ENCODE data around the gene APBB2.
A peak's percentile ranks its signal among the peaks of the same experiment; 100 is the strongest.

Gene APBB2

DNA sequence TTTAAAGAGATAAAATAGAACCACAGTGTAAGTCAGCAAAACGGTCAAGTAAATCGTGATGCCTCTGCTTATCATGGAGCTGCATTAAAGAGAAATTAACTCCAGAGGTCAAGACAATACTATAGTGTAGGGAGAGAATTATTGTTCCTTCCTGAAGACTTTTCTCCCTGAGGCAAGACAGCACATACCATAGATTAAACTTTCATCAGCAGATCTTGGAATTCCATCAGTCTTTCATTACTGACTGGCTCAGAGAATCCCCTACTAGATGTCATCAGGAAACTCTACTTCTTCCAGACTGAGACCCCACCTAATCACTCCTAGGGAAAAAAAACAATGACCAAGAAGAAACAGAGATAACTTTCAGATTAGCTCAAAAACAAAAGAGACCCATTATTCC is 333.2 kb downstream of the APBB2 start:
- no peak for DNase-seq

DNA sequence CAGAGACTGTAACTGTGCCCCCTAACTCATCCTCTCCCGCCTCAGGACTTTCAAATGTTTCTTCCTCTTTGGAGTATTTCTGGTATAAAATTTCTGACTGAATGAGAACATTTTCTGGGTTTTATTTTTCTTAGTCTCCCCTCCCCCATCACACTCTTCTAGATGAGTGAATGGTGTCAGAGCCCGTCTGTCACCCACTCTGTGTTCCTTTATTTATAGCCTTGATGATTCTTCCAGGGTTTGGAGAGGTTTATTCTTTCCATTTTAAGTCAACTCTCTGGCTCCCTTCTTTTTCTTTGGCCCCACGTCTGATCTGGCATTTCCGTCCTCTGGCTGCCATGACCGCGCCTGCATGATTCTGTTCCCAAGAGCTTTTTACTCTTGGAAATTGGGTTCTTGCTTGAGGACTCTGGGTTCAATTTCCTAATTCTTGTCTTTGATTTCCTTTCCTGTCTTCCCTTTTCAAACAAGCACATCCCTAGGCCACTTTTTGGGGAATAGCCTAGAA is 335.7 kb downstream of the APBB2 start:
- DNase-seq: no peak

GRCh38 chr4:40877081-40877480 is 337.3 kb downstream of the APBB2 start:
- DNase-seq: no peak

DNA sequence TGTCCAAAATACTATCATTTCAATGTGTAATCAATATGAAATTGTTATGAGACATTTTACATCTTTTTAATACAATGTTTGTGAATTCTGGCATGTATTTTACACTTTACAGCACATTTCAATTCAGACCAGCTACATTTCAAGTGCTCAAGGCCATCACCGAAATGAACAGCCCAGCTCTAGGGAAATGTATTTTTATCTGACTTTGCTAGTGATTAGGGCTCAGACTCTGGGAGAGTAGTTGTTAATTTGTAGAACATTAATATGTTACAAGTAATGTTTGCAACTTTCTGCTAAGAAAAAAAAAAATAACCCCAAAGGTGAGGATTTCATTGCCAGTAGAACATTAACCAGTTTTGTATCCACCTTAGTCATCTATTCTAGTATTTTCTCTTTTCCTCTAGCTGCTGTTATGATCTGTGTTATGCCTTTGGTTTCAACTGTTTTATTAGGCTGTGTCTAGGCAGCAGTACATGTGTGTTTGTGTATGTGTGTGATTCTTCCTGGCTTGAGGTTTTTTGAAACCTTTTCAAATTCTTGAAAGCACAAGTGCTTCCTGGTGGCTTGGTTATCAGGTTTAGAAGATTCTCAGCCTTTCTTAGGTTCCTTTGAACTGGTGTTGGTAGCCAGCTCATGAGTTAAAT is 338.7 kb downstream of the APBB2 start:
- DNase-seq: no peak

DNA sequence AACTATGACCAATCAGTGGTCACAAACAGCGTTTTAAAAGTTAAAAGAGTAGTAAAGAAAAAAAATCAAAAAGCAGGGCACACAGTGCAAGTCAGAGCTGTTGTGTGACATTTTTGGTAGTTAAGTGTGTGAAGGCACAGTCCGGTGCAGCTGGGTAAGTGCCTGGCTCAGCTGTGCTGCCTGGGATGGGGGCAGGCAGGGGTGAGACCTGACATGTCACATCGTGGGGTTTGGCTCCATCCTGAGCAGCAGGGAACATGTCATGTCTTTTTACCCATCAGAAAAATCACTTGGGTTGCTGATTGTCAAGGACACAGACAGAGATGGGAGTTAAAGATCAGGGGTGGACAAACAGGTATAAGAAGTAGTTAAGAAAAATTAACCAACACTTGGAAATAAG is 339.4 kb downstream of the APBB2 start:
- no peak for DNase-seq

GRCh38 chr4:40874331-40874730 is 340.0 kb downstream of the APBB2 start:
- DNase-seq: no peak

DNA sequence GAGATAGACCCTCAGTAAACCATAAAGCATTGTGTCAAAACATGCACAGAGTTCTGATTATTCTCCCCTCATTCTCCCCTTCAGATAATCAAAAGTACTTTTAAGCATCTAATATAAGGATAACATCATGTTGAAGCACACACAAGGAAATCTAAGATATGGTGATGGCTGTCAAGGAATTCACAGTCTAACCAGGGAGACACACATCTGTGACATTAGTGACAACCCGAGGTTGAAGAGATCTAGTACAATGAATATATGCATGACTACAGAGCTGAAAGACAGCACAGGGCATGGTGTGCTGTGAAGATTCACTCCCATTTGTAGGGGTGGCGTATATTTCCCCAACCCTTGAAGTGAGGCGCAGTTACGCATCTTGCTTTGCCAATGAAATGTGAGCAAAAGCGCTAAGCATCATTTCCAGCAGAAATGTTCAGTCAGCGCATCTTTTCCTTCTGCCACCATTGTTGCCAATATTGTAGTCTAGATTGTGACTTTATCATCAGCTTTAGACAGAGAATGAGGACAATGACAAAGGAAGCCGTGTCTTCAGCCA is 342.6 kb downstream of the APBB2 start:
- DNase-seq: no peak

- DNase-seq: no peak
Observed at GRCh38 chr4:40870150-40870549, 344.2 kb downstream of the APBB2 start.

DNA sequence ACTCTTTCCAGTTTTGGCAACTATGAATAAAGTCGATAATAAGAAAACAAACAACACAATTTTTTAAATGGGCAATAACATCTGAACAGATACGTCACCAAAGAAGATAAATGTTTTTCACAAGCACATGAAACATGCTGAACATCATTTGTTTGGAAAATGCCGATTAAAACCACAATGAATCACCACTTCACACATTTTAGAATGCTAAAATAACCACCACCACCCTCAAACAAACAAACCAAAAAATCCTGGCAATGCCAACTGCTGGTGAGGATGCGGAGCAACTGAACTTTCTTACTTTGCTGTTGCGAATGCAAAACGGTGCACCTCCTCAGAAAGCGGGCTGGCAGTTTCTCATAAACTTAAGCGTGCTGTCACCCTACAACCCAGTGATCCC is 348.6 kb downstream of the APBB2 start:
- no peak for DNase-seq

- no peak for DNase-seq
Observed at GRCh38 chr4:40864531-40864930, 349.8 kb downstream of the APBB2 start.

DNA sequence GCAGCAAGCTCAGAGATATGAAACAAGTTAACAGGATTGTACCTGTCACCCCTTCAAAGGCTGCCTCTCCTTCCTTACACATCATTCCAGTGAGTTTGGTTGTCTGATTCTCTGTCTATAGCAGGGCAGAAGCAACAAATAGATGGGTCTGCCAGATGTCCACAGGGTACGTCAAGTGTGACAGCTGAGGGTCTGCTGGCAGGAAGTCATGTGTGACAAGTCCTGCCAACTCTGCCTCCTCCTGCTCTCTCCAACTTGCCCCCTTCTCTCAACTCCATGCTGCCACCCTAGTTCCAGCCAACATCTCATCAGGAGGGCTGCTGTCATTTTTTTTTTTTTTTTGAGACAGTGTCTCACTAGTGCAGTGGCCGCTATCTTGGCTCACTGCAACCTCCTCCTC is 355.4 kb downstream of the APBB2 start:
- no peak for DNase-seq

DNA sequence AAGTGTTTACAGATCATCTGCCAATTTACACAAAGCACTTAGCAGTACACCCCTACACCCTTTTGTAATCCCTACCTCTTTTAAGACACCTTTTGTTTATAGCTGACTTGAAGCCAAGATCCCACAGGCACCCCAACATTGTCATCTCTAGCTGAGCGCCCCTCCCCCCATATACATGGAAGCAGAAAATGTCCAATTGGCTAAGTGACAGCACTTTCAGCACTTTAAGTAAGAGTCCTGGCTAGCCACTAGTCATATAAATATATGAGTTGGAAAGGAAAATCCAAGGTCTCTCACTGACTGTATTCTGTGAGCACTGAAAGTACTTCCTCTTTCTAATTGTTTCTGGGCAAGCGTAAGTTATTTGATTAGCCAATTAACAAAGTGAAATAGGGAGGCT is 356.4 kb downstream of the APBB2 start:
- no peak for DNase-seq

DNA sequence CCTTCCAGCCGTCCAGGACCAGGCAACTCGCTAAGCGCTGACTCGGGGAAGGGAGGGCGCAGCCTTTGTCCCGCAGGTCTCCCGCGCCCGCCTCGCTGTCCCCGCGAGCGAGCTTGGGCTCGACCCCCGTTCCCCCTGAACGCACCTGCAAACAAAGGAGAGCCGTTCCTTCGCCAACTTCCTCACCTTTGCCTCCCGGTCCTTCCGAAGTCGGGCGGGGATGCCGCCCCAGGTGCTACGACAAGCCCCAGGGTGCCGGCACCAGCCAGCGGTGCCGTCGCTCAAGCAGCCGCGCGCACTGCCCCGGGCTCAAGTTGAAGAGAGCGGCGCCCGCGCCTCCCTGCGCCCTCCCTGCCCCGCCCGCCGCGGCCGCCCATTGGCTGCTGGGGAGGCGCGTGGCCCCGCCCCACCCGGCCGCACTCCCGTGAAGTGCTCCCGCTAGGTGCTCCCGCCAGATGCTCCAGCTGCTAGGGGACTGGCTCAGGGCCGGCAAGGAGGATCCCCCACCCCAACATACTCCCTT is 357.4 kb downstream of the APBB2 start:
- peak; percentile 17 for DNase-seq

DNA sequence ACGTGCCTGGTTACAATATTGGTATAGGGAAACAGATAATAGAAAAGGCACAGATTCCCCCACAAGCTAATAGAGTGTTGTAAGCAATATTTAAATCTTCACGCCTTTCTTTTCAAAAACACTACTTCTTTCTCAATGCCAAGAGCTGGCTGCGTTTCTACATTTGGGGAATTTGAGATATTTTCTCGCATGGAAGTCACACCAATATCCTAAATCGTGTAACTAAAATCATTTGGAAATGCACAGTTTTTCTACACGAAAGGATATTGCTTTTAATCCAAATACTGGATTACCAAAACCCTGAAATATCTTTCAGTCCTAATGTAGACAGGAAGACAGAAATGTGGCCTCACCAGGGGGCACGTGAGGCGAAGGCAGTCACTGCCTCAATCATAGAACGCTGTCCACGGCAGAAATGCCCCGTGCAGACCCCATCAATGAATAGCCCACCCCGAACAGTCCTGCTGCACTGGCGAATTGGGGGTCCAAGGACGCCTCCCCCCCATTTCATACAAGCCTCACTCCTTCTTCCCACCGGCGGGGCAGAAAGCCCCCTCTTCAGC is 358.0 kb downstream of the APBB2 start:
- DNase-seq: no peak

DNA sequence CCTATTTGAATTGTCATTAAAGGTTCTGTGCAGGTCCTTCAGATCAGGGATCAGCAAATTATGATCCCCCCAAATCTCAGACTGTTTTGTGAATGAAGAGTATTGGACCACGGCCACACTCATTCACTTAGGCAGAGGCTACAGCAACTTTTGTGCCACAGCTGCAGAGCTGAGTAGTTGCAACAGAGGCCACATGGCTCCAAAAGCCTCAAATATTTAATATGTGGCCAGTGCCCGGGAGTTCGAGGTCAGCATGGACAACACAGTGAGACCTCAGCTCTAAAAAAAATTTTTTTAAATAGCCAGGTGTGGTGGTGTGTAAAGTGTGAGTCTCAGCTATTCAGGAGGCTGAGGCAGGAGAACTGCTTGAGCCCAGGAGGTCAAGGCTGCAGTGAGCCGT is 363.8 kb downstream of the APBB2 start:
- no peak for DNase-seq

- no peak for DNase-seq
Observed at GRCh38 chr4:40848940-40849339, 365.4 kb downstream of the APBB2 start.

DNA sequence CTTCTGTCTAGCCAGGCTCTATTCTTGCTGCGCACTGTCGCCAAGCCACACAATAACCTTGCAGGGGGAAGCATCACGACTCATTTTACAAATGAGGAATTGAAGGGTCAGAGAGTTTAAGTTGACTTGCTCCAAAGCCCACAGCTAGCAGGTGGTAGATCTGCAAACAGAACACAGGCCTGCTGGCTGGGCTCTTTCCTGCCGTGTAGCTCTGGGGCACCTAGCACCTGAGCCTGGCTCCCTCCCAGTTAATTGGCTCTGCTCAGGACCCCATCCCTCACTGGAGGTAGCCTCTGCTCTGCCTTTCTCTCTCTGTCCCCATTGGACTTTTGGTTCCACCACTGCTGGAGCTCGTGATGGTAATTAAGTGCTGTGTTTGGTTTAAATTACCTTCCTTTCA is 366.1 kb downstream of the APBB2 start:
- no peak for DNase-seq

DNA sequence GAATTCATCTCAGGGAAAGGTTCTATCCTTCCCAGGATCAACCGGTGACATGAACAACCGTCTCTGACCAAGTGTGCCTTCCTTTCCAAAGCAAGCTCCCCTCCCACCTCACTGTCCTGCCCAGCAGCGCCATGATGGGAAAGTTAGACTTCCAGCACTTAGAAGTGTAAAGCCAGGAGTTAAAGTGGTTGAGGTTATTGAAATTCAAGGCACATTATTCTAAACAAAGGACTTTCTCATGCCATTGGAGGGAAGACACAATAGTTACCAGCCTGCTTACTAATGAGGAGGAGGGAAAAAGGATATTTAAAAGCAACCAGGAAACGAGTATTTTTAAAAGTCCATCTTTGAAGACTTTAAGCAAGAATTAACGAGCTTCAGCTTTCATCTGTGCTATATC is 367.8 kb downstream of the APBB2 start:
- no peak for DNase-seq

DNA sequence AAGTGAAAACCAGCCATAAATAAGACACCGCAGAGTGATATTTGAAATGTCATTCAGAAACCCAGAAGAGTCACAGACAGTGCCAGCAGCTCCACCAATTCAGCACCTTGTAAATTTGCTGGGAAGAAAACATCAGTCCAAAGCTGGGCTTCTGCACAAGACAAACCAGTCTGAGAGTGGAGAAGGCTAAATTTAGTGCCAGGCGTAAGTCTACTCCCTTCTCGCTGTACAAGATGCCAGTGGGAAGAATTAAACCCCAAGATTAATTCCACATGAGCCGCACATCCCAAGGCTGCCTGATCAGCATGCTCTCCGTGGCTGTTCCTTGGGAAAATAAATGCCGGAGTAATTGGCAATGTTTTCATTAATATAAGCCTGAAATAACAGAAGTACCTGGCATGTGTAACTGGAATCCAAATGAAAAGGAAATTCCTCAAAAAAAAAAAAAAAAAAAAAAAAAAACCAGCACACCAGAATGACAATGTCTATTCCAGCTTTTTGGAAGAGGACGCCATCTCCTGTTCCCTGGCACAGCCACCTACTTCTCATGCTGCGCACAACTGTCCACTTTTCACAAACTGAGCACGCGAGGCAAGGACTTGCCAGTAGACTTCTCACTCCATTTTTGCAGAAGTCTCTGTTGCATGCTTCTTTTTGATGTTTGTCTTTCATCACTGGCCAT is 369.0 kb downstream of the APBB2 start:
- no peak for DNase-seq

DNA sequence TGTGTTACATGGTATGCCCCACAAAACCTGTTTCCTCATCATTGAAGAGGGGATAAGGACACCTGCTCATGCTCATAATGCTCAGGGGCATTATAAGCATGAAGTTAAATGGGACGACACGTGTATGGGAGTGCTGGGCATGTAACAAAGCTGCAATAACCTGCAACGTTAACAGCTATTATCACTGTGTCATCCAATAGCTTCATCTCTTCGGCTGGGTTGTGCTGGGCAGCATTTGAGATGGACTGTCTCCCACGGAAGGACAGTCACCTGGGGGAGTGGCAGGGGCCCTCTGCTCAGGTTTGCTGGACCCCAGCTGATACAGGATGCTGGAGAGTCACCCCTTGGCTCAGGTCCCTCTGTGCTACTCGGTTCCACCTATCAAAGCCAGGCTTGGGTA is 370.1 kb downstream of the APBB2 start:
- no peak for DNase-seq

- DNase-seq: no peak
Observed at GRCh38 chr4:40843696-40844095, 370.6 kb downstream of the APBB2 start.

GRCh38 chr4:40842725-40843423 is 371.5 kb downstream of the APBB2 start:
- DNase-seq: no peak

GRCh38 chr4:40842318-40842717 is 372.0 kb downstream of the APBB2 start:
- no peak for DNase-seq
